HG02852 (cell line): ENCODE measurements around the gene EPHA5.

Experiments used
- ATAC-seq: cut with Tn5 transposase; IDR thresholded peaks from one replicate; pipeline ENCODE4 v1.9.1; 2021; ENCODE audit warnings: mild to moderate bottlenecking, moderate library complexity; ENCODE audit not compliant: unreplicated experiment

Gene EPHA5

DNA sequence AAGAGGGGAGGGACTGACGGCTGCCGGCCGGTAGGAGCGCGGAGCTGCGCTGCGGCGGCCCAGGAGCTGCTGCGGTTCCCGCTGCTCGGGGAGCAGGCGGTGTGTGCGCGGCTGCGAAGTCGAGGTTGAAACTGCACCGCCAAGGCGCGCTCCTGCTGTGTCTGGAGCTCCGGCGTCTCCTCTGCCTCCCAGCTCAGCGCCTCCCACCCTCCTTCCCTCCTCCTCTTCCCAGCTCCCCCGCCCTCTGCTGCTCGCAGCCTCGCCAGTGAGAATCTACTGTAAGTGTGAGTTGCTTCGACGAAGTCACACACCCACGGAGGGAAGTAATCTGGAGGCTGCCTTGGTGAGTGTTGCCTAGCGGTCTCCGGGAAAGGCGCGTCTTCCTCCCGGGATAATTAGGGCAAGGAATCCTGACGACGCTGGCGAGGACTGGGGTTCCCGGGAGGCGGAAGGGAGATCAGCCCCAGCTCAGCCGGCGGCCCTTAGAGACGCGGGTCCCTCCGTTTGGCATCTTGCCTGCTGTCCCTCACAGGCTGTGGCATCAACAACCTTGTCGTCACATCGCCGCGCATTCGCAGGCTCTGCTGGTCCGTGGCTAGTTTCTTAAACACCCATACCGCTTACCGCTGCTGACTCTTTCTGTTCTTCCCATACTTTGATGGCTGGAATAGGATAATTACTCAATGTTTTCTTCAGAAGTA is at the start of gene EPHA5:
Gene EPHA5, minus strand, starts transcription at position 159 of the 701 bp plus-strand sequence. CDS start 747 bp downstream, outside the sequence.
- ATAC-seq: no peak

DNA sequence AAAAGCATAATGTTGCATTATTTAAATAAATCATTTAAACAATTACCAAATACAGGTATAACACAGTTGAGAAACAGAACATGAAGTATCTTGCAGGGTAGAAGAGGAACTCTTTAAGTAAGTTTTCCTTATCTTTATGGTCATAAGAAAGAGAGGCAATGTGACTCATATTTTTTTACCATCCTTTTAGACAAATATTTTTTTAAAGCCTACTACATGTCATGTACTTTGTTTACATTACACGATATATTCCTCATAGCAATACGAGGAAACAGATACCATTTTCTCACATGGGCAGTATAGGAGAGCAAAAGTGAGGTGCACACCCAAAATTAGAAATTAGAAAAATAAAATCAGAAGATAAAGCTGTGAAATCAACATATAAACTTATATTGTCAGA is 49.3 kb upstream of the EPHA5 start:
- no peak for ATAC-seq

DNA sequence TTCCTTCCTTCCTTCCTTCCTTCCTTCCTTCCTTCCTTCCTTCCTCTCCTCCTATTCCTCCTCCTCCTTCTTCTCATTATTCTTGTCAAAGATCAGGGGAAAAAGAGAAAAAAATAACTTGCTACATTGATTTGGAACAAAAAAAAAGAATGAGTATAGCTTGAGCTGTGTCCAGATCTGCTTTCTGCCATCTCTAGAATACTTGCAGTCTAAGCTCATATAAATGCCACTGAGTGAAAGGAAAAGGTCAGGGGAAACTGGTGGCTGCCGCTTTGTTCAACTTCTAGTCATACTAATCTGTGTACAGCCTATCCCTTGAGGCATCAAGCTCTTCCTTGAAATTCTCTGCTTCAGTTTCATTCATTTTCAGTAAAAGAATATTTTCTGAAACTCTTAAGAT is 28.3 kb upstream of the EPHA5 start:
- ATAC-seq: no peak

DNA sequence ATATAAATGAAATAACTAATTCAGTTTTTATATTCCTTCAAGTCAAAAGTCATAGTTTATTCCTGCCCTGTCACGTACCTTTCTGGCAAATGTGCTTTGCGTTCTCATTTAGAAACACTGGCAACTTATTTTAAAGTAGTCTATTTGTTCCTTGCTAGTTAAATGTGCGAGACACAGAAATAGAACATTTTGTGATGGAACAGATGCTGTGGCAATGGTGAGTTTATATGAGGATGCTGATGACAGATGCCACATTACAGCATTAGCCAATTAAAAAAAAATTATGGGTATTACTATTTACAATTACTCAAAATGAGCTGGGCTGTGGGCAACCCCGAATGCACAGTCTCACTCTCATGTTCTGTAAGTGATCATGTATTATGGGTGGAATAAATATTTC is 26.1 kb upstream of the EPHA5 start:
- no peak for ATAC-seq

DNA sequence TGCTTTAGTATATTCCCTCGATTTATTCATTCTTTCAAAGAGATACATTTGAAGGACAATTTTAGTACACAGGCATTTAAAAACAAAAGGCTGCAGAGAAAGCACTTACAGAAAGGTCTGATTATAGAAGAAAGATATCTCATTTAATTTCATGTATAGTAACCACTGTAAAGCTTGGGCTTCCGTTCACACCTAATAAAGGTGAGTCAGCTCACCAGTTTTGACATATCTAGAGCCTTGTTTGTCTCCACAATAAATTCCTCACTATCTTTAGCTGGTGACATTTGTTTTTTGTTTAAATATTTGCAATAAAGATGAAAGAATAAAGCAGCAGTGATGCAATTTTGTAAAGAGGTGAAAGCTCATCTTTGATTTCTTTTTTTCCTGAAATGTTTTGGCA is 1.1 kb upstream of the EPHA5 start:
- ATAC-seq: no peak

DNA sequence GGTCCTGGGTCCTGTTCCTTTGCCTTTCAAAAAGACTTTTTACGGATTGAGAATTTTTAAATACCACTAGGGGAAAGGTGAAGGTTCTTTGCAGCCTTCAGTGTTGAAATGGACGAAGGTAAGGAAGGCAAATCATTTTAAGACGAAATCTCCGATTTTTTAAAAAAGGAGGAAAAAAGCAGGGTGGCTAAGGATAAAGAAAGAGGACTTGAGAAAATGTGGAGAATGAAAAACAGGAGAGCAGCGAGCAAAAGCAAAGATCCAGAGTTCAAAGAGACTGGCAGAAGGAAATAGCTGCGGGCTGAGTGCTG is 314 bp downstream of the EPHA5 start:
- ATAC-seq: no peak

DNA sequence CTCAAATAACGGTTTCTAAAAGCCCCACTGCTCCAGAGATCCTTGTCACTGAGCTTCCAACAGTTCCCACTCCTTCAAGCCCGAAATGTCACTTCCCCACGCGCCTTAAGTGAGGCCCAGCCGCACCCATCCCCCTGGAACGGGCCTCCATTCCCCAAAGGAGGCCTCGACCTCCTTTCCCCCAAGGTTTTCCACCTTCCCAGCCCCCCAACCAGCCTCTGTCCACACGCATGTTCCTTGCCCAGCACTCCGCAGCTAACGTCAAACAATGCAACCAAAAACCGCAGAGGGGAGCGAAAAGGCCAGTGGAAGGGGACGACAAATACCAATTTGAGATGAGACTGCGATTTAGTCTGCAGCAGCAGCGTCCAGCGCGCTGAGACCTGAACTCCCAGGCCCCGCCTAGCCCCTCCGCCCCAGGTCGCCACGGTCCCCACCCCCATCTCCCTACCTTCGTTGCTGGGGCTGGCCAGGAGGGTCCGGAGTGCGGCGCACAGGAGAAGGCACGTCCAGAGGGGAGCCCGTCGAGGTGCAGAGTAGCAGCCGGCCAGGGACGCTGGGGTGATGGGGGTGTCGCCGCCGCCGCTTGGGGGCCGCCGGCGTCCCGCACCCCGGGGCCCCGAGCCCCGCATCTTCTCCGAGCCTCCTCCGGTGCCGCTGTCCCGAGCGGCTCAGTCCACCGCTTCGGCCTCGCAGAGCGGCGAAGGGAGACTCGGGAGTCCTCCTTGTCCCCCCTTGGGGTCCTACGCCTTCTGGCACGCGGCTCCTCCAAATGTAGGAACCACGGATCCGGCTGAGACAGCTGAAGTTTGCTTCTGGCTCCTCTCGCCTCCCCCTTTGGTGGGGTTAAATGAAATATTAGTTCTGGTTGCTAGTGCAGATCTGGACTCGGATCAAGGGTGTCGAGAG is 924 bp downstream of the EPHA5 start:
- ATAC-seq: no peak

DNA sequence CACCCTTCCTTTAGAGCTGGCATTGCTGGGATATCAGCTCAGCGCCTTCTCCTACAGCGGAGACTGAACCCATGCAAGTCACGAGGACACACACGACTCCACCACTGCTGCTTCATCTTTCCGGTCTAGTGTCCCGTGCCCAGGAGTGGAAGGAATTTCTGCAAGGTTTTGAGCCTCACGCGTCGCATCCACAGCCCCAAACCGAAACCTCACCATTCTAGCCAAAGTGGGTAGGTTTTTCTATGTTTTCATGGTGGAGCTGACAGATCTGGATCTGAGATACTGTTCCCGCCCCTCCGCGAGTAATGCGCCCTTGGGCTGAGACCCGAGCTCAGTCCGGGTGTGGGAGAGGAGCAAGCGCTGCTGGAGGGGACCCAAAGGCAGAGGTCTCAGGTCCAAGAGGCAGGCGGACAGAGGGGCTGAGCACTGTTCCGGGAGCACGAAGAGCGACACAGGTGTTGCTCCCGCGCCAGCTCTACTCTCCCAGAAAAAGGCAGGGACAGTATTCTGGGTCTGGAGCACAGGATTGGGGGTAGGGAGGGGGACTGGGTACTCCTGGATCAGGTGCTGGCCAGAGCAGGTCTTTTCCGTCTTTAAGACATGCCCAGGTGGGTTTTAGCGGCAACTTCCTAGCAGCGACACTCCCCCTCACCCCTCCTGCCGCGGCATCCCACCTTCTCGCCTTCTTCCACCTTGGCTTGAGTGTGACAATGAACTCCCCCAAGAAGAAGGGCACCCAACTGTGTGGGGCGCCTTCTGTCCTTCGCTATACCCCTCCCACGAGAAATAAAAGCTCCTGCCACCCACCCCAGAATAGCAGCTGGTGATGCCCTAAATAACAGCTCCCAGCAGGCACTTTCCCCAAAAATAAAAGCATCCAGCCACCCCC is 1.8 kb downstream of the EPHA5 start:
- no peak for ATAC-seq

DNA sequence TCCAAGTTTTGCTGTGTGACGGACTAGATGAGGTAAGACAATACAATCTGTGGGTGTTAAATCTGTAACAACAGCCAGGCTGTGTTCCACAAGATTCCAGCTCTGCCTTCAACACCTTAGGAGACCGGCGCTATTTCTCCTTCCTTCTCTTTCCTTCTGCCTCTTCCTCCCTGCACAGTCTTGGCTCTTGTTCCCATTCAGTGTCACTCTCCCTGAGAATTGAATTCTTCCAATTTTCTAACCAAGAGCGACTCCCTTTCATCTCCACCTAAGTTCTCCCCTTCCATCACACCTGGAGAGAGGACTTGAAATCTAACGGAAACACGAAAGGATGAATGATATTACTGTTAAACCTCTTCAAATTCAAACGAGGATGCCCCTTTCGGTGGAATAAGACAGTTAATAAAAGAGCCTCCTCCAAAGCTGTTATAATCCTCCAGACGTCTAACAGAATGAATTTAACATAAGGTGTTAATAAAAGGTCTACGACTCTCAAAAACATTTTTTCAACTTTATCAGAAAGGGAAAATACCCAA is 2.7 kb downstream of the EPHA5 start:
- no peak for ATAC-seq

DNA sequence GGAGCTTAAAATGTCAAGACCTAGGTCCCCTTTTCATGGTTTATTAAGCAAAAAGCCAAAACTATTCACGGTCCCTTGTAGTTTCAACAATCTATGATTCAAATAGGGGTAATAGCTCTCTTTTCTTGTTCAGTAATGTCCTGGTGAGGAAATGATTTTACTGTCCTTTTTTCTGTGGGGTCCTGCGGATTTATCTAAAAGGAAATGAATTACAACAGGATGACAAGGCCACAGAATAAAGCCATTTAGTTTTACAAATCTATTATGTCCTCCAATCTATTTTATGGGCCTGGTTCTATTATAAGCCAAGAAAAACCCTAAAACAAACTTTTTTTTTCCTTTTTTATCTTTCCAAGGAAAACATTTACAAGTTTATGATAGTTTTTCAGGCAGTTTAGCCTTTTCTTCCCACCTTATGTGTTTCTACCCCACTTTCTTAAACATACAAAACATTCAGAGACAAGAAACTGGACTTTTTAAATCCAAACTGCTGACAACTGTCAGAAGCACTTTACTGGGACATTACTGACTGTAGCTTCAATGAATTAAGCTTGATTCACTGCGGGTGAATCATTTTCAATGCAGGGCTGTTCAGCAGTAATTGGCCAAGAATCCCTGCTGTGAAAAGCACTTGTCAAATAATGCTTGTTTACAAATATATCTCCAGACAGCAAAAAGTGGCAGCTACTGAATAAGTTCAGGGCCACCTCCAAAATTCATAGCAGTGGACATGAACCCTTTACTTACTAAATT is 4.3 kb downstream of the EPHA5 start:
- no peak for ATAC-seq

DNA sequence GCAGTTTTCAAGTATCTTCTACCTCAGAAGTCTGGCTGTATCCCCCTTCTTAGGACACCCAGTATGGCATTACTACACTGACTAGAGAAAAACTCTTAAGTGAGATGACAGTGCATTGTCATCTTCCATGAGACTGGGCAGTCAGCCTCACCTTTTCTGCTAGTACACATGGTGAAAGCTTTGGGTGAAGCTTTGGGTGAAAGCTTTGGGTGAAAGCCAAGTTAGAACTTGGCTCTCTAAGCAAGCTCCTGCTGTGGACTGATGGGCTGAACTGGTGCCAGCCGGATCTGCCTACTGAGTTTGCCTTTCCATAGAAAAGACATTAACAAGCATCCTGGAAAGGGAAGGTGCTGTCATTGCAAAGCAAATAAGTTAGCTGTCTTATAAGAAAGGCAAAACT is 8.8 kb downstream of the EPHA5 start:
- ATAC-seq: no peak

DNA sequence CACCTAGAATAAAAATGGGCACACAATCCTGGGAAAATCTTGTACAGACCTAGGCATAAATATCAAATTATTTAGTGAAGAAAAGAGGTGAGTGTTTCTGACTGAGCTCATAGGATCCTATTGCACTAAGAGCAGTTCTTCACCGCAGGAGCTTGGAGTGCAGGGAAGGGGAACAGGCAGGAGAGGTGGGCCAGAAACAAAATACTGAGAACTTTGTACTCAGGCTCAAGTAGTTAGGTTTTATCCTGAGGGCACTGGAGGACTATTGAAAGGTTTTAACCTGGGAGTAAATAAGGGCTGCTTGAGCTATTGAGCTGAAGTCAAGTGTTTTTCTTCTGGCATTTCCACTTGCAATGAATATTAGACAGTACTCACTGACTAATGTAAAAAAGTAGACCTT is 12.2 kb downstream of the EPHA5 start:
- no peak for ATAC-seq

DNA sequence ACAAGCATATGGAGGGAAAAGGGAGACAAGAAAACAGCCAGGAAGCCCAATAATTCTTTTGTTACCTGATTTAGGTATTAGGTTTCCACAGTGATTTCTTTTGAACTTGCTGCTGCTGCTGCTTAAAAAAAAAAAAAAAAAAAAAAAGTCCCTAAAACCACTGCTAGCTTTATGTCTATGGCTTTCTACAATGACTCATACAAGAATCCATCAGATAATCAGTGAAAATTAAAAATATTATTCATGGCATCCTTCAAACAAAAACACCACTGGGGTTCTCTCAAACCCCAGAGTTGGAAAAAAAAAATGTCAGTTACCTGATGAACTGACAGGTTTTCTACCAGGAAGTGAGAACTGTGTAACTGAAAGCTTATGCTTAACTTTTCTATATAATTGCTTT is 14.3 kb downstream of the EPHA5 start:
- no peak for ATAC-seq

DNA sequence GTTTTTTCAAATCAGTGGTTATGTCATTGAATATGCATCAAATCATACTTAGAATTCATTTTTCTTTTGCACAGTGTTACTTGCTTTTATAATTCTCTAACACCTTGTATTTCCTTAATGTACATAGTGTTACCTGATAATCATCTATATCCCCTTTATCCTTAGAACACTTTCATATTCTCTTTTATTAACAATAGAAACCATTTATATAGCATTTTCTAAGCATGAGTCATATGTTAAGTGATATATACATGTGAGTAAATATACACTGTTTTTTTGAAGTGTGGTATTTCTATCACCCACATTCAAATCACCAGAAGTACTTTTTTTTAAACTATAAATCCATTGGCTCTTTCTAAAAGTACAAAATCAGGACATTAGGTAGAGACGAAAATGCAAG is 15.3 kb downstream of the EPHA5 start:
- ATAC-seq: no peak

DNA sequence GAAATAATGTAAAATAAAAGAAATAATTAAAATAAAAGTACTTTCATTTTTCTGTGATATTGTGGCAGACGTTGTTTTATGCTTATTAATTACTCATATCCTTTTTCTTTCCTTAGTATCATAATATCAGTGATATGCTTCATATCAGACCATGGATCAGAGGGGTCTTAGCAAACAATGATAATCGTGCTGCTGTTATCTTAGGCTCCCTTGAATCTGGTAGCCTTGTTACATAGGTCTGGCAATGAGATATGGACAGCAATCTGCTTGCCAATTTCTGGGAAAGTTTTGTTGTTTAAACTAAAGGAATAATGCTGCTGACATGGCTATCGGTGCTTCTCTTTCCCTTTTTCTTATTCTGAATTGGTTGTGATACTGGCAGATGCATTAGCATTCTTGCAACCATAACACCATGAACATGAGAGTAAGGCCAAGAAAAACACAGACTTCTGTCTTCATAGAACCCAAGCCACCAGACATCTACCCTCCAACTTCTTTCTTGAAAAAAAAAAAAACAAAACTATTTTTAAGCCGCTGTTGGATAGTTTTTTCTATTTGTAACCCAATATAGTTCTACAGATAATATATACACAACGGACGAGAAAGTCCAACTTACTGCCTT is 16.4 kb downstream of the EPHA5 start:
- no peak for ATAC-seq

DNA sequence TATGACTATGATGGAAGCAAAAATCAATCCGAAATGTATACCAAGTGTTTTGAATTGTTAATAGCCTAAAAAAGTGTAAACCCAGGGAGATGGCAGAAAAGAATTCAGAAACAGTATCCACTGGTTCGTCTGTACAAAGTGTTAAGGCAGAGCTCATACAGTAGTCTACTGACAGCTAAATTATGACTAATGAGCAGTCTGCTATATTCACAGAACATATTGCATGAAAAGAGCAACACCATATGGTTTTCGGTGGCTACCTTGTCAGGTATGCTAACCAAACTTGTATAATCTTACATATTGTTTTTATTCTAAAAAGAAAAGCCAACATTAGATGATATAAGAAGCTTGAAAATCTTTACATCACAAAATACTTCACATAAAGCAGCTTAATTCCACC is 18.5 kb downstream of the EPHA5 start:
- ATAC-seq: no peak

DNA sequence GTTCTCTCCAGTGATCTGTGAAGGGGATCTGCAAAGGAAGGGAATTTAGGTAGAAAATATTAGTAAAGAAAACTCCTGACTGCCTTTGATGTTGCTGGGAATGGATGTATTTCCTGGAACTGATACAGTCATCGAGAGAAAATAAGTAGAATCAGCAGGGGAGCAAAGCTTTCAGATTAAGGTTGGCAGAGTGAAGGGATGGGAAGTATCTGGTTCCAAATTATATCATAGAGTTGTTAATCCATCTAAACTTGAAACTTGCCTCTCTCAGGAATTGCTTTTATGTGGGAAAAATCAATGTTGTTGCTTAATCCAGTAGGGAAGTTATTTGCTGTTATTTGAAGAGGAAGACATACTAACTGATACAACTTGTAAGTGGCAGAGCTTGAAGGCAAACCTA is 19.3 kb downstream of the EPHA5 start:
- no peak for ATAC-seq

DNA sequence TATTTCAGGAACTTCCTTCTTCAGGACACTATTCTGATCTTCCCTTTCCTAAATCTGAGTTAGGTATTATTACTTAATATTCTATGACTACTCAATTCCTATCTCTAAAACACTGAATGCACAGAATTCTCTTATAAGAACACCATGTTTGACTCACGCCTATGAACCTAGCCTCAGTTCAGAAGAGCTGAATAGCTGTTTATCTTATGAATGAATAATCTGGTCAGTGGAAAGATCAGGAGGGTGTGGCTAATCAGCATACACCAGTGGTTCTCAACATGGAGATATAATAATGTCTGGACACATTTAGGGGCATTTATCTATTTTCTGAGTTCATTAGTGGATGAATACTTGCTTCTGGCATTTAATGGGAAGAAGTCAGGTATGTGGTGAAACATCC is 24.2 kb downstream of the EPHA5 start:
- no peak for ATAC-seq

DNA sequence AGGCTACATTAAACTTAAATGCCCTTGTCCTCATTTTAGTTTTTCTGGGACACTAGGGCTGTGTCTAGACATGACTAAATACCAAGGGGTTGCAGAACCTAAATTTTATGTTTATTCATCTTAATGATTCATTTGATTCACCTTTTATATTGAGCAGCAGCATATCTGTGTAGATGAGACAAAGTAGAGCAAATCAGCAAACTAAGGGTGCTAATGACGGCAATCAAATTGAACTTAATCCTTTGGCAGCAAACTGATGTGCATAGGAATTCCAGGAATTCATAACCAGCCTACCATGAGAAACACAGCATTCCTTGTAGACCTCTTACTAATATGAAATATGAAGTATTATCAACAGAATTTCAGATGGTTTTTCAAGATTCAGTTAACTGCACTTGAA is 25.1 kb downstream of the EPHA5 start:
- no peak for ATAC-seq
